Measurements from ENCODE around the gene OLFM2. TPM values are rescaled to one million over a fixed set of nuclear protein-coding genes. Genes with fewer than 3 reads are reported as not detected.
A peak's percentile ranks its signal among the peaks of the same experiment; 100 is the strongest.
"Not testable (repeated sequence)": the region's sequence is repeated elsewhere in the genome, so short reads cannot be mapped to it uniquely, and the experiment has no call there.

The OLFM2 gene
- total RNA-seq, 3 donors from 2014 or later, result 1.4 to 5.7 (median 1.9) TPM

DNA sequence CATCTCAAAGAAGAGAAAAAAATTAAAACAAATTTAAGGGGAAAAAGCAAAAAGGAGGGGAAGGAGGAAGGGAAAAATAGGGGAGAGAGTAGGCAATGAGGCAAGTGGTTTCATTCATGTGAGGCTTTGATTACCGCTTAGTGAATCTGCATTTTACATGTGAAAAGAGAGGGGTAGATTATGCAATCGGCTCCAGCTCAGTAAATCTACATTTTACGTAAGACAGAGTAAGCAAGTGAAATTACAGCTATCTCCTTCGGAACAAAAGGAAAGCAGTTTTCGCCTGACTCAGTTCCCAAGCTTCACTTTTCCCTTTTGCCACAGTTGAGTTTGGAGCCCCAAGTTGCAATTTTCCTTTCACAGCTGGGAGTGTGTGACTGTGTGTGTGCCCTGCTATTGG lies 16.0 kb upstream of the OLFM2 start:
- Histone ChIP-seq H3K36me3 (ENCODE audit: low read depth) (no peaks in the 10 kb centered on the region), H3K4me3 (no peak overlapping the region), H3K4me1 (ENCODE audit: low read depth) (no peaks in the 10 kb centered on the region), H3K9me3 (no peaks in the 10 kb centered on the region)
- ATAC-seq, result no peak
- no peak for DNase-seq
- intact Hi-C loops (cut with DNase I, micrococcal nuclease), result no loop called here
- TF ChIP-seq, protein P1, sequence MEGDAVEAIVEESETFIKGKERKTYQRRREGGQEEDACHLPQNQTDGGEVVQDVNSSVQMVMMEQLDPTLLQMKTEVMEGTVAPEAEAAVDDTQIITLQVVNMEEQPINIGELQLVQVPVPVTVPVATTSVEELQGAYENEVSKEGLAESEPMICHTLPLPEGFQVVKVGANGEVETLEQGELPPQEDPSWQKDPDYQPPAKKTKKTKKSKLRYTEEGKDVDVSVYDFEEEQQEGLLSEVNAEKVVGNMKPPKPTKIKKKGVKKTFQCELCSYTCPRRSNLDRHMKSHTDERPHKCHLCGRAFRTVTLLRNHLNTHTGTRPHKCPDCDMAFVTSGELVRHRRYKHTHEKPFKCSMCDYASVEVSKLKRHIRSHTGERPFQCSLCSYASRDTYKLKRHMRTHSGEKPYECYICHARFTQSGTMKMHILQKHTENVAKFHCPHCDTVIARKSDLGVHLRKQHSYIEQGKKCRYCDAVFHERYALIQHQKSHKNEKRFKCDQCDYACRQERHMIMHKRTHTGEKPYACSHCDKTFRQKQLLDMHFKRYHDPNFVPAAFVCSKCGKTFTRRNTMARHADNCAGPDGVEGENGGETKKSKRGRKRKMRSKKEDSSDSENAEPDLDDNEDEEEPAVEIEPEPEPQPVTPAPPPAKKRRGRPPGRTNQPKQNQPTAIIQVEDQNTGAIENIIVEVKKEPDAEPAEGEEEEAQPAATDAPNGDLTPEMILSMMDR (IDR thresholded peaks at IDR 0.05), result no peak

DNA sequence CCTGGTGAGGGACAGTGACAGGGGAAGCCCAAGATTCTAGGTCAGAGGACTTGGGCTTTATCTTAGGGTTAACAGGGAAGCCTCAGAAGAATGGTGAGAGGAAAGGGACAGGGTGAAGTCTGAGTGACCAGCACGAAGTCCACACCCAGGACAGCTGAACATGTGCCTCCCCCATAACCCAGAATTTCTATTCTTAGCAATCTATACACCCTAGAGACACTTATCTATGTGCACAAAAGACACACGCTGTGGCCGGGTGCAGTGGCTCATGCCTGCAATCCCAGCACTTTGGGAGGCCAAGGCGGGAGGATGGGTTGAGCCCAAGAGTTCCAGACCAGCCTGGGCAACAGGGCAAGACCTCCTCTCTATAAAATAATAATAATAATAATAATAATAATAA lies 11.1 kb upstream of the OLFM2 start:
- no peaks in the 10 kb centered on the region for H3K9me3 ChIP-seq
- TF ChIP-seq, protein P1 (IDR thresholded peaks at IDR 0.05), result no peak
- DNase-seq, result no peak
- intact Hi-C loops (cut with DNase I, micrococcal nuclease), result no loop called here
- no peak overlapping the region for H3K4me3 ChIP-seq
- ATAC-seq, result no peak
- no peaks in the 10 kb centered on the region for H3K4me1 ChIP-seq (ENCODE audit: low read depth)
- H3K36me3 ChIP-seq (ENCODE audit: low read depth), result no peaks in the 10 kb centered on the region

DNA sequence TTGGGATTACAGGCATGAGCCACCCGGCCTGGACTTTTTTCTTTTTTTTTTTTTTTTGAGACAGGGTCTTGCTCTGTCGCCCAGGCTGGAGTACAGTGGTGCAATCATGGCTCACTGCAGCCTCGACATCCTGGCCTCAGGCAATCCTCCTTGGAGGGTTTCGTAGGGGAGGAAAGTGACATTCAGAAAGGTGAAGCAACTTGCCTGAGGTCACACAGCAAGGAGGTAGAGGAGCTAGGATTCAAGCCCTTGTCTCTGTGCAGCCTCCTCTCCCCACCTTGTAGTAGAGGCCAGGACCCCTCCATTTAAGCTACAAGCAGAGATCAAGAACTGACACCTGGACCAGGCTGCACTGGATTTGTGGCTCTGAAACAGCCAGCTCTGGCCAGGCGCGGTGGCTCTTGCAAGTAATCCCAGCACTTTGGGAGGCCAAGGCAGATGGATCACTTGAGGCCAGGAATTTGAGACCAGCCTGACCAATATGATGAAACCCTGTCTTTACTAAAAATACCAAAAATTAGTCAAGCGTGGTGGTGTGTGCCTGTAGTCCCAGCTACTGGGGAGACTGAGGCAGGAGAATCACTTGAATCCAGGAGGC lies 10.3 kb upstream of the OLFM2 start:
- H3K4me1 ChIP-seq (ENCODE audit: low read depth); intact Hi-C loops (cut with DNase I, micrococcal nuclease); ATAC-seq; H3K36me3 ChIP-seq (ENCODE audit: low read depth); H3K4me3 ChIP-seq; H3K9me3 ChIP-seq; DNase-seq: not testable (repeated sequence)

DNA sequence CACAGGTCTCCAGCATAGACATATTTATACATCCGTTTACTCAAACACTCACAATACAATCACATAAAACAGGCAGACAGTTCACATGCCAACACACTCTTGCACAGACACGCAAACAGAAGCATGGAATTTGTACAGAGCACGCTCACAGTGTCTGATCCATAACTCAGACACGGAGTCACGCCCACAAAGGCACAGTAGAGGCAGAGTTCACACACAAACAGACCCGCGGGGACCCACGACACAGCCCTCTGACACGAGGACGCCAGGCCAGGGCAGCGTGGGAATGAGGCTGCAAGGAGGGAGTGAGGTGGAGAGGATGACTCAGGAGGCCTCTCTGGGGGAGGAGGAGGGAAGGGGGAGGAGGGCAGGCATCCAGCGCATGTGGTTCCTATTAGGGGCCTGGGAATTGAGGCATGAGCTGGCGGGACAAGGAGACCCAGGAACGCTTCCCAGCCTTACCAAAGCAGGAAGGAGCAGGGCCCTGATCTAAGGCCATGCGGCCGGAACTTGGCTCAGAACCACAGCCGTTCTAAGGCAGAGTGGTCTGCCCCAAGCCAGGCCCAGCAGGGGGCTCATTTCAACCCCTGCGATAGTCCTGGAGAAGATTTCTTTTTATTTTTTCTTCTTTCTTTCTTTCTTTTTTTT lies 9.1 kb upstream of the OLFM2 start:
- Histone ChIP-seq H3K36me3 (ENCODE audit: low read depth) (no peaks in the 10 kb centered on the region), H3K4me1 (ENCODE audit: low read depth) (no peaks in the 10 kb centered on the region), H3K9me3 (peaks cover 5% of the 10 kb centered on the region), H3K4me3 (no peak overlapping the region)
- intact Hi-C loops (cut with DNase I, micrococcal nuclease), result no loop called here
- TF ChIP-seq, protein P1 (IDR thresholded peaks at IDR 0.05), result no peak
- ATAC-seq, result peak; percentile 71
- peak; percentile 60 to 72 (median 63) for DNase-seq

DNA sequence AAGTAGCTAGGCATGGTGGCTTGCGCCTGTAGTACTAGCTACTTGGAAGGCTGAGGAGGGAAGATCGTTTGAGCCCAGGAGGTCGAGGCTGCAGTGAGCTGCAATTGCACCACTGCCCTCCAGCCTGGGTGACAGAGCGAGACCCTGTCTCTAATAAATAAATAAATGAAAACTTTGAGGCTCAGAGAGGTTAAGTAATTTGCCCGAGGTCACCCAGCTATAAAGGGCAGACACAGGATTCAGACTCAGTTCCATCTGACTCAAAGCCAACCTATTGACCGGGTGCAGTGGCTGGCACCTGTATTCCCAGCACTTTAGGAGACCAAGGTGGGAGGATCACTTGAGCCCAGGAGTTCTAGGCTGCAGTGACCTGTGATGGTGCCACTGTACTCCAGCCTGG lies 7.4 kb upstream of the OLFM2 start:
- intact Hi-C loops (cut with DNase I, micrococcal nuclease), result no loop called here
- ATAC-seq (no peak), DNase-seq (no peak)
- Histone ChIP-seq H3K4me1 (ENCODE audit: low read depth) (no peaks in the 10 kb centered on the region), H3K9me3 (peaks cover 5% of the 10 kb centered on the region), H3K4me3 (no peak overlapping the region), H3K36me3 (ENCODE audit: low read depth) (no peaks in the 10 kb centered on the region)
- TF ChIP-seq, protein P1 (IDR thresholded peaks at IDR 0.05), result no peak

DNA sequence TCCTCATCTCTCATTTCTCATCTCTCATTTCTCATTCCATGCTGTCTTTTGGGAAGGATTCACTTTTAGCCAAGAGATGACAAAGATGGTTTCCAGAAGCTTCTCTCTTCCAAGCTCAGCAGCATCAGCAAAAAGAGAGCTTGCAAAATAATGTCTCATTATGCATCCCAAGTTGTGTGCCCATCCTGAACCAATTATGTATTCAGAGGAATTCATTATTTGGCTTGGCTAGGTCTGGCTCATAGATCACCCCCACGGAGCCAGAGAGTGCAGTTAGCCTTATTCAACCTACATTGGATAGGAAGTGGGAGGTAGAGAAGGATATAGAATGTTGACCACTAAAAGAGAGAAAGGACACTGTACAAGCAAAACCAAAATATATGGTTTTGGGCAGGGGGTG lies 5.4 kb upstream of the OLFM2 start:
- peaks cover 5% of the 10 kb centered on the region for H3K9me3 ChIP-seq
- ATAC-seq (no peak), DNase-seq (no peak)
- H3K4me3 ChIP-seq, result no peak overlapping the region
- intact Hi-C loops (cut with DNase I, micrococcal nuclease), result no loop called here
- TF ChIP-seq, protein P1 (IDR thresholded peaks at IDR 0.05), result no peak
- H3K36me3 ChIP-seq (ENCODE audit: low read depth), result no peaks in the 10 kb centered on the region
- H3K4me1 ChIP-seq (ENCODE audit: low read depth), result peaks cover under 1% of the 10 kb centered on the region

All from mucosa of descending colon (tissue), 3 donors.